Breast epithelium (tissue), 4 donors: ENCODE data around the gene AURKAIP1. TPM values are rescaled to one million over a fixed set of nuclear protein-coding genes. Genes with fewer than 3 reads are reported as not detected.

ENCODE experiments used
- DNase-seq, 2 donors: peaks; one replicate each; pipeline ENCODE4 v3.0.0-alpha.2; 2019; ENCODE audit warnings: low spot score in 2 of 2
- H3K27ac ChIP-seq, 2 donors: fragments of 200-600 bp; sonication (generic) in 1 of 2; one replicate each; pipeline ENCODE4 v1.5.1; 2016 to 2019; ENCODE audit warnings: mild to moderate bottlenecking in 1 of 2
- H3K27me3 ChIP-seq, 2 donors: fragments of 200-600 bp; sonication (generic) in 1 of 2; one replicate each; pipeline versions ENCODE4 v1.5.1 to v1.6.0; 2017 to 2019; ENCODE audit warnings: control low read depth in 1 of 2, mild to moderate bottlenecking in 1 of 2
- H3K36me3 ChIP-seq: fragments of 200-600 bp; one replicate; pipeline ENCODE4 v1.5.1; 2019
- H3K4me1 ChIP-seq, 2 donors: fragments of 200-600 bp; sonication (generic); one replicate each; pipeline ENCODE4 v1.5.1; 2016 to 2019; ENCODE audit warnings: control low read depth in 1 of 2
- H3K4me3 ChIP-seq, 3 donors: fragments of 200-600 bp; sonication (generic); 1 replicate in 2 of 3; 2 replicates in 1 of 3; pipeline ENCODE4 v1.5.1; 2016 to 2019; ENCODE audit warnings: mild to moderate bottlenecking in 3 of 3, moderate library complexity in 2 of 3
- H3K9me3 ChIP-seq, 2 donors: fragments of 200-600 bp; sonication (generic) in 1 of 2; one replicate each; pipeline ENCODE4 v1.5.1; 2016 to 2019; ENCODE audit warnings: control low read depth in 1 of 2
- POLR2A ChIP-seq: fragments of 450-650 bp; IDR thresholded peaks from one replicate; pipeline ENCODE4 v1.6.1; 2016; ENCODE audit warnings: antibody characterized with exemption, mild to moderate bottlenecking, moderate library complexity
- POLR2AphosphoS5 ChIP-seq, 3 donors: sonication (generic); formaldehyde crosslinking; IDR thresholded peaks; one replicate each; pipeline ENCODE4 v1.6.1; 2017; ENCODE audit warnings: antibody characterized with exemption in 3 of 3
- intact Hi-C: fragments of 100-400 bp; cut with DNase I; formaldehyde crosslinking; loops from one replicate; pipeline ENCODE4 v1.15.1; 2023; ENCODE audit warnings: low total_unique reads
- total RNA-seq, 3 donors: library from RNA; depleted of rRNA; stranded (reverse); fragments of >200 nt; gene quantifications; one replicate each; pipeline ENCODE4 v1.1.0, GENCODE V29; 2016
- TF ChIP-seq, protein P1 (sequence below), 3 donors: fragments of 450-650 bp; IDR thresholded peaks; one replicate each; pipeline ENCODE4 v1.5.1; 2016 to 2017; ENCODE audit warnings: antibody characterized with exemption in 3 of 3, mild to moderate bottlenecking in 3 of 3, moderate library complexity in 3 of 3

The AURKAIP1 gene
- total RNA-seq, 3 donors from 2014 or later = 91.3 to 116 (median 99.6) TPM

DNA sequence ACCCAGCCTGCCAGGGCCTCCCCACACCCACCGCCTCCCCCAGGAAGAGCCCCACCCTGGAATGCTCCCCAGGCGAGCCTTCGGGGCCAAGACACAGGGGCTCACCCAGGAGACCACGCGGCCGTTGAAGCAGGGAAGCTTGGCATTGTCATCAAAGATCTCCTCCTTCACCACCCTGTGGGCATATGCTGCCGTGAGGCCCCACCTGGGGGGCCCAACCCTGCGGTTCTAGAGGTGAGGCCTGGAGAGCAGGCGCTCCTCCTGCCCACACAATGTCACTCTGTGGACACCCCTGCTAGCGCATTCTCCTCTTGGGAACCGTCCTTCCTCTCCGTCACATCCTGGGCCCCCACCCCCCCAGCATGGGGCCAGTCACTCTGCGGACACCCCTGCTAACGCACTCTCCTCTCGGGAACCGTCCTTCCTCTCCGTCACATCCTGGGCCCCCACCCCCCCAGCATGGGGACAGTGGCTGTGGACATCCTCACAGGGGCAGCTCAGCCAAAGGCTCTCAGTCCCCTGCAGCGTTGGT is 32.4 kb downstream of the AURKAIP1 start:
- no peaks in the 10 kb centered on the region for H3K36me3 ChIP-seq
- H3K9me3 ChIP-seq = no peaks in the 10 kb centered on the region
- no peak overlapping the region for H3K27ac ChIP-seq
- H3K4me1 ChIP-seq = peaks cover 6 to 26% of the 10 kb centered on the region in 2 donors
- no peaks in the 10 kb centered on the region for H3K27me3 ChIP-seq
- intact Hi-C loops = no loop called here
- TF ChIP-seq, protein P1, sequence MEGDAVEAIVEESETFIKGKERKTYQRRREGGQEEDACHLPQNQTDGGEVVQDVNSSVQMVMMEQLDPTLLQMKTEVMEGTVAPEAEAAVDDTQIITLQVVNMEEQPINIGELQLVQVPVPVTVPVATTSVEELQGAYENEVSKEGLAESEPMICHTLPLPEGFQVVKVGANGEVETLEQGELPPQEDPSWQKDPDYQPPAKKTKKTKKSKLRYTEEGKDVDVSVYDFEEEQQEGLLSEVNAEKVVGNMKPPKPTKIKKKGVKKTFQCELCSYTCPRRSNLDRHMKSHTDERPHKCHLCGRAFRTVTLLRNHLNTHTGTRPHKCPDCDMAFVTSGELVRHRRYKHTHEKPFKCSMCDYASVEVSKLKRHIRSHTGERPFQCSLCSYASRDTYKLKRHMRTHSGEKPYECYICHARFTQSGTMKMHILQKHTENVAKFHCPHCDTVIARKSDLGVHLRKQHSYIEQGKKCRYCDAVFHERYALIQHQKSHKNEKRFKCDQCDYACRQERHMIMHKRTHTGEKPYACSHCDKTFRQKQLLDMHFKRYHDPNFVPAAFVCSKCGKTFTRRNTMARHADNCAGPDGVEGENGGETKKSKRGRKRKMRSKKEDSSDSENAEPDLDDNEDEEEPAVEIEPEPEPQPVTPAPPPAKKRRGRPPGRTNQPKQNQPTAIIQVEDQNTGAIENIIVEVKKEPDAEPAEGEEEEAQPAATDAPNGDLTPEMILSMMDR (IDR thresholded peaks at IDR 0.05) = no peak
- TF ChIP-seq POLR2A (no peak), POLR2AphosphoS5 (IDR thresholded peaks at IDR 0.05) (no peak)
- H3K4me3 ChIP-seq = no peak overlapping the region
- DNase-seq = no peak

DNA sequence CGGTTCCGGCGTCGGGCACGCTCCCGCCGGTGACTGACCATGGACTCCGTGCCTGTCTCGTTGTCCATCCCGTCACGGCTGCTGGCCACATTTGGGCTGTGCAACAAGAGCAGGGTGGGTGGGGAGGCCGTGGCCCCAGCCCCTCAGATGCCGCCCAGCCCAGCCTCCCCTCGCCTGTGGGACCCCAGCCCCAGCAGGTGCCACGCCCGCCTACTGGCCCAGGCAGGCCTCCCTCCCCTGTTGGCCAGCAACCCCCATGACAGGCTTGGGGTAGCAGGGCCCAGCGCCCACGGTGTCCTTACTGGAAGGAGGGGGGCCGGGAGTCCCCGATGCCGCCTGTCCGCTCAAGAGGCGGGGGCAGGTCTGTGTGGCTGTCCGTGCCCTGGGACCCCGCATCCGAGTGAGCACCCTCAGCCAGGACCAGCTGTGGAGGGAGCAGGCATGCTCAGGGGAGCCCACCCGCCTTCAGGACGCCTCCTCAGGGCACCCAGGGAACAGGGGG is 32.9 kb downstream of the AURKAIP1 start:
- no peak overlapping the region for H3K4me3 ChIP-seq
- no peaks in the 10 kb centered on the region for H3K9me3 ChIP-seq
- no peaks in the 10 kb centered on the region for H3K27me3 ChIP-seq
- H3K4me1 ChIP-seq = peaks cover under 1 to 23% of the 10 kb centered on the region in 2 donors
- intact Hi-C loops = no loop called here
- no peaks in the 10 kb centered on the region for H3K36me3 ChIP-seq
- TF ChIP-seq, protein P1 (IDR thresholded peaks at IDR 0.05) = no peak
- TF ChIP-seq POLR2A (no peak), POLR2AphosphoS5 (IDR thresholded peaks at IDR 0.05) (no peak)
- no peak overlapping the region for H3K27ac ChIP-seq
- DNase-seq = no peak

DNA sequence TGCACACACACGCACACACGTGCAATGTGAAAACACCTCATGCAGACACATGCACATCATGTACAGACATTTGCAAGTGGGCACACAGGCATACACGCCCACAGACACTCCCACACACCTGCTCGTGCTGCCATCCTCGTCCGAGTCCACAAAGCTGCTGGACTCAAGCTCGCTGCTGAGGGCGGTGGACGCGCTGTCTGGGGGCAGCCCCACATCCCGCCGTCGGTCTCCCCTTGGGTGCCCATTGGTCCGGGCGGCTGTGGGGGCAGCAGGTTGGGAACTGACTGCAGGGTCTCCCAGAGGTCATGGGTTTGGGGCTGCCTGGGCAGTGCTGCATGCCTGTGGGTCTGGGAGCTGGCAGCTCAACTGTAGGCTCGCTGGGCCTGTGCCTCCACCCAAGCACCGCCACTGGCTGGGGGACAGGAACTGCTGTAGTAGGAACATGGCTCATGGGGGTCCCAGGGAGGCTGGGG is 33.4 kb downstream of the AURKAIP1 start:
- Histone ChIP-seq H3K9me3 (no peaks in the 10 kb centered on the region), H3K36me3 (no peaks in the 10 kb centered on the region), H3K27ac (no peak overlapping the region), H3K4me3 (no peak overlapping the region), H3K4me1 (peaks cover 0 to 18% of the 10 kb centered on the region in 2 donors), H3K27me3 (no peaks in the 10 kb centered on the region)
- TF ChIP-seq POLR2A (no peak), POLR2AphosphoS5 (IDR thresholded peaks at IDR 0.05) (no peak)
- TF ChIP-seq, protein P1 (IDR thresholded peaks at IDR 0.05) = no peak
- no peak for DNase-seq
- intact Hi-C loops = no loop called here

DNA sequence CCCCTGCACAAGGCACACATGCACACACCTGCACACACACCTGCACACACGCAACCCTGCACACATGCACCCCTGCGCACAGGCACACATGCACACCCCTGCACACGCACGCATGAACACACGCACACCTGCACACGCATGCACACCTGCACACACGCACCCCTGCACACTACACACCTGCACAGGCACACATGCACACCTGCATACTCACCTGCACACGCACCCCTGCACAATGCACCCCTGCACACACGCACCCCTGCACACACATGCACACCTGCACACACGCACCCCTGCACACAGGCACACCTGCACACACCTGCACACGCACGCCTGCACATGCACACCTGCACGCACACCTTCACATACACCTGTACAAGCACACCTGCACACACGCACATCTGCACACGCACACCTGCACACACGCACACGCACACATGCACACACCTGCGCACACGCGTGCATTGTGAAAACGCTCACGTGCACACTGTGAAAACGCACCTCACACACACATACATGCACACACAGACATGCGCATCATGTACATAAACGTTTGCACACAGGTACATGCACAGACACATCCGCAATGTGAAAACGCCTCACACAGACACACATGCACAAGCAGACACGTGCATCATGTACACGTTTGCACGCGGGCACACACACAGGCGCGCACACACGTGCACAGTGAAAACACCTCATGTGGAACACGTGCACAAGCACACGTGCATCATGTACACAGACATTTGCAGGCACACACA is 34.0 kb downstream of the AURKAIP1 start:
- H3K9me3 ChIP-seq = no peaks in the 10 kb centered on the region
- no peak overlapping the region for H3K4me3 ChIP-seq
- no peak for DNase-seq
- H3K36me3 ChIP-seq = no peaks in the 10 kb centered on the region
- intact Hi-C loops = no loop called here
- no peaks in the 10 kb centered on the region for H3K27me3 ChIP-seq
- H3K27ac ChIP-seq = no peak overlapping the region
- TF ChIP-seq, protein P1 (IDR thresholded peaks at IDR 0.05) = no peak
- no peak for TF ChIP-seq POLR2AphosphoS5 (IDR thresholded peaks at IDR 0.05)
- TF ChIP-seq POLR2A = no peak
- H3K4me1 ChIP-seq = peaks cover 0 to 12% of the 10 kb centered on the region in 2 donors

DNA sequence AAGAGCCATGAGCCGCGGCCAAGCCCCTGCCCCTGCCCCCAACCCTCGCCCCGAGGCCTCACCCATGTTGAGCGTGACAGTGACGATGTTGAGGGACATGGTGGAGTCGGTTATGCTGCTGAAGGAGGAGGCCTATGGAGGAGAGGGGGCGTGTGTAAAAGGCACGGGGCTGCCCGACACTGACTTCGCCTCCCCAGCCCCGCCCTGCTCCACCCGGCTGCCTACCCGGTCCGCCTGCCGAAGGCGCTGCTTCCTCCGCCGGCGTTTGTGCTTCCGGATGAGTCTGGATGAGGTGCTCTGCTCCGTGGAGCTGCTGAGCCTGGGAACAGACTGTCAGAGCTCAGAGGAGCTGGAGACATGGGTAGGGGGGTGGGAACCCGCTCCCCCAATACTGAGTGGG is 34.8 kb downstream of the AURKAIP1 start:
- intact Hi-C loops = no loop called here
- Histone ChIP-seq H3K36me3 (no peaks in the 10 kb centered on the region), H3K27ac (no peak overlapping the region), H3K27me3 (no peaks in the 10 kb centered on the region), H3K4me3 (no peak overlapping the region), H3K4me1 (peaks cover 0 to 4% of the 10 kb centered on the region in 2 donors), H3K9me3 (no peaks in the 10 kb centered on the region)
- TF ChIP-seq POLR2AphosphoS5 (IDR thresholded peaks at IDR 0.05) (no peak), POLR2A (no peak)
- TF ChIP-seq, protein P1 (IDR thresholded peaks at IDR 0.05) = no peak
- no peak for DNase-seq
